Globus pallidus (tissue), 1 donor: ENCODE results near the gene AGA.

ENCODE experiments used
- DNase-seq: peaks from one replicate; pipeline ENCODE4 v3.0.0-alpha.2; 2015; ENCODE audit warnings: low spot score

AGA gene

GRCh38 chr4:177385576-177386277 lies 56.5 kb downstream of the AGA start:
- DNase-seq: no peak

- DNase-seq: no peak
Observed at GRCh38 chr4:177384856-177385397, 57.3 kb downstream of the AGA start.

- DNase-seq: no peak
Observed at GRCh38 chr4:177381762-177382310, 60.4 kb downstream of the AGA start.
